Measurements from ENCODE around the gene TBC1D19.

TBC1D19 gene

DNA sequence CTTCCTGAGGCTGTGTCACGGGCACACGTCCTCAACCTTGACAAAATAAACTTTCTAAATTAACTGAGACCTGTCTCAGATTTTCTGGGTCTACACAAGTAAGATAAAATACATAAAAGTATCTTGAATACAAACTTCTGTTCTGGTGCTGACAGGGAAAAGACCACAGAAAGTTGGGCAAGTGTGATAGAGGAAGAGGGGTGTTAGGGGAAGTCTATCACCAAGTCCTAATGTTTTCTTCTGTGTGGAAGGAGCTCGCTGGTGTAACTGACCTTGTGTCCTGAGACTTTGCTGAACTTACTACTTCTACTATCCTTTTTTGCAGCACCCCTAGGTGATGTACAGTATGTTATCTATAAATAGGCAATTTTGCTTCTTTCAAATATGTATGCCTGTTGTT lies 179.8 kb downstream of the TBC1D19 start:
- H3K4me2 ChIP-seq (ENCODE audit: low read length): no peak overlapping the region
- no peak overlapping the region for H2AFZ ChIP-seq (ENCODE audit: low read length)
- H3K4me1 ChIP-seq (ENCODE audit: insufficient read depth, low read length, severe bottlenecking): no peaks in the 10 kb centered on the region
- H3K79me2 ChIP-seq (ENCODE audit: insufficient read depth, low read length): no peaks in the 10 kb centered on the region
- H3K9me3 ChIP-seq (ENCODE audit: low read length): no peaks in the 10 kb centered on the region
- no peaks in the 10 kb centered on the region for H3K27me3 ChIP-seq (ENCODE audit: insufficient read depth, low read length)
- H3F3A ChIP-seq (ENCODE audit: insufficient read depth, low read length): no peaks in the 10 kb centered on the region
- no peaks in the 10 kb centered on the region for H3K36me3 ChIP-seq (ENCODE audit: insufficient read depth, low read length)
- H3K9me2 ChIP-seq (ENCODE audit: low read depth, low read length): no peaks in the 10 kb centered on the region
- TF ChIP-seq EZH2 (IDR thresholded peaks at IDR 0.05; ENCODE audit: borderline replicate concordance, low read length): no peak
- TF ChIP-seq CTCF (IDR thresholded peaks at IDR 0.05; ENCODE audit: low read length): no peak
- H3K9ac ChIP-seq (ENCODE audit: low read length): no peak overlapping the region
- H4K20me1 ChIP-seq (ENCODE audit: insufficient read depth, low read length): no peaks in the 10 kb centered on the region
- no peak overlapping the region for H3K4me3 ChIP-seq (ENCODE audit: low read depth, low read length, poor library complexity, severe bottlenecking)
- H3K27ac ChIP-seq (ENCODE audit: low read depth, low read length, poor library complexity, severe bottlenecking): no peak overlapping the region

- Histone ChIP-seq H3K9me2 (ENCODE audit: low read depth, low read length) (no peaks in the 10 kb centered on the region), H3K4me1 (ENCODE audit: insufficient read depth, low read length, severe bottlenecking) (no peaks in the 10 kb centered on the region), H3F3A (ENCODE audit: insufficient read depth, low read length) (no peaks in the 10 kb centered on the region), H3K36me3 (ENCODE audit: insufficient read depth, low read length) (no peaks in the 10 kb centered on the region), H3K9me3 (ENCODE audit: low read length) (no peaks in the 10 kb centered on the region), H3K4me3 (ENCODE audit: low read depth, low read length, poor library complexity, severe bottlenecking) (no peak overlapping the region), H3K27me3 (ENCODE audit: insufficient read depth, low read length) (no peaks in the 10 kb centered on the region), H3K9ac (ENCODE audit: low read length) (no peak overlapping the region), H3K27ac (ENCODE audit: low read depth, low read length, poor library complexity, severe bottlenecking) (no peak overlapping the region), H4K20me1 (ENCODE audit: insufficient read depth, low read length) (no peaks in the 10 kb centered on the region), H3K79me2 (ENCODE audit: insufficient read depth, low read length) (no peaks in the 10 kb centered on the region), H2AFZ (ENCODE audit: low read length) (no peak overlapping the region), H3K4me2 (ENCODE audit: low read length) (no peak overlapping the region)
- TF ChIP-seq EZH2 (IDR thresholded peaks at IDR 0.05; ENCODE audit: borderline replicate concordance, low read length) (no peak), CTCF (IDR thresholded peaks at IDR 0.05; ENCODE audit: low read length) (no peak)
Observed at GRCh38 chr4:26764231-26764630, 180.3 kb downstream of the TBC1D19 start.

DNA sequence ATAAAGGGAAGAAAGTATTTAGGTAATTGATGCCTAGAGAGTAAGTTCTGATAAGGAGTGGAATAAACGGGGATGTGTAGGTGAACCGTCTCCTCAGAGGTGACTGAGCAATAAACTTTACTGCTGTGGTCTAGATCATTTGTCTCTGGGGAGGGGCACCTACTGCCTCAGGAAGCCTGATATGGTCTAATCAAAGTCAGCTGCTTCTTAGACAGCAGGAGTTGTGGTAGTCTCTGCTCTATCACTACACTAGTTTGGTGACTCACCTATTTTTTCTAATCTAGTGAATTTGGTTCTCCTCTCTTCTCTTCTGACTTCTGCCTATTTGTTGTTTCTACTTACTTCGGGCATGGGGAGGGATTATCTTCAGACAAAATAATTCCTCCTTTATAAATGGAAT lies 181.6 kb downstream of the TBC1D19 start:
- Histone ChIP-seq H3K36me3 (ENCODE audit: insufficient read depth, low read length) (no peaks in the 10 kb centered on the region), H3K9me3 (ENCODE audit: low read length) (no peaks in the 10 kb centered on the region), H3F3A (ENCODE audit: insufficient read depth, low read length) (no peaks in the 10 kb centered on the region), H3K79me2 (ENCODE audit: insufficient read depth, low read length) (no peaks in the 10 kb centered on the region), H3K27ac (ENCODE audit: low read depth, low read length, poor library complexity, severe bottlenecking) (no peak overlapping the region), H3K4me1 (ENCODE audit: insufficient read depth, low read length, severe bottlenecking) (no peaks in the 10 kb centered on the region), H3K9ac (ENCODE audit: low read length) (no peak overlapping the region), H4K20me1 (ENCODE audit: insufficient read depth, low read length) (no peaks in the 10 kb centered on the region), H3K27me3 (ENCODE audit: insufficient read depth, low read length) (no peaks in the 10 kb centered on the region), H2AFZ (ENCODE audit: low read length) (no peak overlapping the region), H3K4me3 (ENCODE audit: low read depth, low read length, poor library complexity, severe bottlenecking) (no peak overlapping the region), H3K9me2 (ENCODE audit: low read depth, low read length) (no peaks in the 10 kb centered on the region), H3K4me2 (ENCODE audit: low read length) (no peak overlapping the region)
- TF ChIP-seq EZH2 (IDR thresholded peaks at IDR 0.05; ENCODE audit: borderline replicate concordance, low read length): no peak
- TF ChIP-seq CTCF (IDR thresholded peaks at IDR 0.05; ENCODE audit: low read length): no peak
